ENCODE measurements around the gene CD53. TPM values are rescaled to one million over a fixed set of nuclear protein-coding genes. Genes with fewer than 3 reads are reported as not detected.

Gene CD53
- total RNA-seq (2014; rRNA removed) (not detected in 2 replicates), Bru-seq, nascent RNA (percentile 6 among the genes with signal in this experiment), BruChase-seq, experiment 1, labeled RNA remaining after a 6-hour chase (not detected), BruChase-seq, experiment 2, labeled RNA remaining after a 2-hour chase (percentile 10 among the genes with signal in this experiment)
- long read RNA-seq: 0 reads

- no peak within 1 kb of the TSS for H3K27ac ChIP-seq (ENCODE audit: low read length)
- H3K27me3 ChIP-seq (ENCODE audit: low read length): peaks cover 44% of the 10 kb centered on the region
- H2AFZ ChIP-seq (ENCODE audit: low read length): no peak within 1 kb of the TSS
- H3F3A ChIP-seq (ENCODE audit: low read length, unreplicated experiment): no peaks in the 10 kb centered on the region
- ChIA-PET POLR2A (ENCODE audit: unreplicated experiment) (no interaction called here), CTCF (no interaction called here)
- intact Hi-C loops (cut with micrococcal nuclease): no loop called here
- no TSS peak for BruUV-seq (replicated peaks)
- H3K4me2 ChIP-seq (ENCODE audit: low read length): no peak within 1 kb of the TSS
- no peaks in the 10 kb centered on the region for H3K9me3 ChIP-seq (ENCODE audit: low read length)
- no peaks in the 10 kb centered on the region for H3K79me2 ChIP-seq (ENCODE audit: low read length)
- no peaks in the 10 kb centered on the region for H3K36me3 ChIP-seq (ENCODE audit: low read depth, low read length)
- ATAC-seq (no peak), DNase-seq (no peak)
- no peaks in the 10 kb centered on the region for H3K4me1 ChIP-seq (ENCODE audit: insufficient read depth, low read length)
- no peaks in the 10 kb centered on the region for H3K9me2 ChIP-seq (replicated peaks; ENCODE audit: low read length)
- H3K4me3 ChIP-seq (ENCODE audit: low read length): no peak within 1 kb of the TSS
- TF ChIP-seq CTCF (conservative IDR thresholded peaks at IDR 0.05; ENCODE audit: low read depth, low read length) (no peak), EZH2 (IDR thresholded peaks at IDR 0.05; ENCODE audit: low read length, unreplicated experiment) (no peak), EZH2phosphoT487 (IDR thresholded peaks at IDR 0.05; ENCODE audit: borderline replicate concordance, low read length) (no peak)
- H3K9ac ChIP-seq (ENCODE audit: low read length): no peak within 1 kb of the TSS
- H4K20me1 ChIP-seq (ENCODE audit: low read length): no peaks in the 10 kb centered on the region
These were observed at the start of gene CD53 for GRCh38 chr1:110872745-110873720. CD53 (plus strand) TSS chr1:110873148; CDS start chr1:110891409, 18,261 bp downstream.

GRCh38 chr1:110824192-110824591 is 48.8 kb upstream of the CD53 start:
- no peak overlapping the region for H3K9ac ChIP-seq (ENCODE audit: low read length)
- CTCF ChIA-PET: no interaction called here
- no peaks in the 10 kb centered on the region for H3K36me3 ChIP-seq (ENCODE audit: low read depth, low read length)
- peaks cover 10% of the 10 kb centered on the region; the same call in 1 of the 2 replicates for H3K27me3 ChIP-seq (ENCODE audit: low read length)
- POLR2A ChIA-PET (ENCODE audit: unreplicated experiment): no interaction called here
- H3K4me2 ChIP-seq (ENCODE audit: low read length): no peak overlapping the region
- no peak overlapping the region for H3K27ac ChIP-seq (ENCODE audit: low read length)
- no peaks in the 10 kb centered on the region for H3K79me2 ChIP-seq (ENCODE audit: low read length)
- H3F3A ChIP-seq (ENCODE audit: low read length, unreplicated experiment): no peaks in the 10 kb centered on the region
- ATAC-seq (no peak), DNase-seq (no peak)
- H3K4me1 ChIP-seq (ENCODE audit: insufficient read depth, low read length): no peaks in the 10 kb centered on the region
- intact Hi-C loops (cut with micrococcal nuclease): no loop called here
- BruUV-seq (replicated peaks): no TSS peak
- no peak for TF ChIP-seq EZH2phosphoT487 (IDR thresholded peaks at IDR 0.05; ENCODE audit: borderline replicate concordance, low read length)
- no peak for TF ChIP-seq EZH2 (IDR thresholded peaks at IDR 0.05; ENCODE audit: low read length, unreplicated experiment)
- no peak for TF ChIP-seq CTCF (conservative IDR thresholded peaks at IDR 0.05; ENCODE audit: low read depth, low read length)
- no peak overlapping the region for H3K4me3 ChIP-seq (ENCODE audit: low read length)
- no peaks in the 10 kb centered on the region for H4K20me1 ChIP-seq (ENCODE audit: low read length)
- H3K9me2 ChIP-seq (replicated peaks; ENCODE audit: low read length): no peaks in the 10 kb centered on the region
- H3K9me3 ChIP-seq (ENCODE audit: low read length): no peaks in the 10 kb centered on the region
- no peak overlapping the region for H2AFZ ChIP-seq (ENCODE audit: low read length)

Data from PC-3 (cell line).